CD4-positive, alpha-beta T cell treated with Interleukin-10 for 1 hour (primary cell): ENCODE measurements around the gene SMTNL2.
"Not testable (repeated sequence)": the region's sequence is repeated elsewhere in the genome, so short reads cannot be mapped to it uniquely, and the experiment has no call there.

ENCODE experiments used
- DNase-seq: peaks from one replicate; pipeline ENCODE4 v3.0.0-alpha.2; 2020

Gene SMTNL2

DNA sequence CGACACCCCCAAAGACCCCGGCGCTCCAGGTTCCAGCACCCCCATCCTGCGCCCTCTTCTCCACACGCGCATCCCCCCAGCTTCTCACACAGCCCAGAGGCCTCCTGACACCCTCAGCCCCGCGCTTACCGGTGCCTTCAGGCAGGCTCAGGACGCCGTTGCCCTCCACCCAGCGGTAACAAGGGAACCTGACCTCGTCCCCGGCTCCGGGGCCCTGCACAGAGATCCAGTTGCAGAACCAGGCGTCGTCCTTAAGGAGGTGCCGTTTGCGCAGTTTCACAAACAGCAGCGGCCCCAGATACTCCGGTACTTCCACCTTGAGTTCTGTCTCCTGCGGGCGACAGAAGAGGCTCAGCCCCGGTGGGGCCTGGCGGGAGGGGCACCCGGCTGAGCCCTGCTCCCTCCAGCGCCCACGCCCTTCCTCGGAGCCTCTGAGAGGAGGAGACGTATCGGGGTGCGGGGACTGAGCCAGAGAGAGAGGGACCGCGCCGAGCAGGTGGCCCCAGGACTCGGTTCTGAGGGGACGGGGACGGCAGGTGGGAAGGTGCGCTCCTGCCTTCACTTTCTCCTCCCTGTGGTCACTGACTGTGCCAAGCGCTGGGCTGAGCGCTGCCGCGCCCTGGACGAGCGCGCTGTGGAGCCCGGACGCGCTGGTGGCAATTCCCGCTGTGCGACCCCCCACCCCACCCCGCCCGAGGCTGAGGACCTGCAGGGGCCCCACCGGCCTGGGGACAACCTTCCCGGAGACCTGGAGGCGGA, 55.2 kb downstream of the SMTNL2 start:
- peak; percentile 37 for DNase-seq

GRCh38 chr17:4640569-4641188, 56.4 kb downstream of the SMTNL2 start:
- peak; percentile 14 for DNase-seq

DNA sequence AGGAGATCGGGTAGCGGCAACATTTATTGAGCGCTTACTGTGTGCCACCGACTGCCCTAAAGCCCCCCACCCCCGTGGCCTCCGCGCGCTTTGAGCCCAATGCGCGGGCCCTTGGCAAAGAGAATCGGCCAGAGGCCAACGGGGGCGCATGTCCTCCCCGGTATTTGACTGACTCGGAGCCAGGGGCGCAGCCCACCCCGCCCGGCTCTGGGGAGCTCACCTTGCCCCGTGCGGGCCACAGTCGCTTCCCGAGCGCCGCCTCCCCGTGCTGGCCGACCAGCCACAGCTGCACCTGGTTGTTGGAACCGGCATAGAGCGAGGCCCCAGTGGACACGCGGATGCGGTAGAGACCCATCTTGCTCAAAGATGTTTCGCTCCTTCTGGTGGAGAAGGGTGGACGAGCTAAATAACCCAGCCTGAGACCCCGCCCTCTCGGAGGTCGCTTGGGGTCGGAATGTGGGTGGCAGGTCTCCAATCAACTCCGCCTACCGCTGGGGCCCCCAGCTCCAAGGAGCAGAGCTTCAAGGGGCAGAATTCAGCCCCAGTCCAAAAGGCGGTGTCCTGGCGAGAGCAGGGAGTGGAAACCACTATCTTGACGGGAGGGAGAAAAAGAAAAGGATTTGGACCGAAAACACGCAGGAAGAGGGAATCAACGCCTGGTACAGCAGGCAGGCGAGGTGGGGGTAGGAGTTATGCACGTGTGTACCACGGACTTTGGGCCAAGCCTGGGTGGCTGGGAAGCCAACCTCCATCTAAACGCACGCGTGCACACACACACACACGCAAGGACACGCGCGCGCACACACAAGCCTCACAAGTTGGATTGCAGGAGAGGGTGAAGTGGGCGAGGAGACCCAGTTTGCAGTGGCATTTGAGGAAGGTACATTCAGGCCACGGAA, 57.2 kb downstream of the SMTNL2 start, which contains the start of gene ALOX15:
Gene ALOX15, minus strand, starts transcription at position 382 of the 899 bp plus-strand sequence. Its CDS starts 27 bp downstream, at position 355.
- no peak for DNase-seq

DNA sequence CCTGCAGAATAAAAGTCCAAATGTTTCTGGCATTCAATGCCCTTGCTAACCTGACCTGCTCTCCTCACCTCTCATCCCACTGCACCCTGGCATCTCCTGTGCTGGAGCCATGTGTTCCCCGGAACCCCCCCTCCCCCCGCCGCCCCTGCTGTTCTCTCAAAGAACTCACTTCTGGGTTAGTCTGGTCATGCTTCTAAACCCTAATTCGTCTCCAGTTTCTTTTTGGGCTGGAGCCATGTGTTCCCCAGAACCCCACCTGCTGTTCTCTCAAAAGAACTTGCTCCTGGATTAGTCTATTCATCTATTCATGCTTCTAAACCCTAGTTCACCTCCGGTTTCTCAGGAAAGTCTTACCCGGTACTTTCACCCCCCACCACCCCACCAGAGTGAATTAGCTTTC, 58.0 kb downstream of the SMTNL2 start:
- DNase-seq: no peak

- DNase-seq: no peak
Measured at GRCh38 chr17:4643676-4644075, 59.3 kb downstream of the SMTNL2 start.

- DNase-seq: no peak
Measured at GRCh38 chr17:4645642-4646041, 61.3 kb downstream of the SMTNL2 start.

DNA sequence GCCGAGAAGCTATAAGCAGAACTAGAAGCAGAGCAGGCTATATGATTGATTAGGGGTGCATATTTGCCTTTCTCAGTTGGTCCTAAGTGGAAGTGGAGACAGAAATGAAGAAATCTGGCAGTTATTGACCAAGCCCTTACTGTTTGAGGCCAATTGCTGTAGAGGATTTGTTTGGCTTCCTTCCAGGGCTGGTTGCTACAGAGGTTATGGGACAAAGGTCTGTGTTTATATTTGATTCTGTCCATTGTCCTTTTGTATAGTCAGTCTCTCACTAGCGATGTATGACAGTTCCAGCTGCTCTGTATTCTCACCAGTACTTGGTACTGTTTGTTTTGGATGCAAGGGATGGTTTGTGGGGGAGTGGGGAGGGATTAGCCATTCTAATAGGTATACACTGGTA, 64.4 kb downstream of the SMTNL2 start:
- DNase-seq: no peak

- DNase-seq: no peak
Measured at GRCh38 chr17:4652997-4653396, 68.7 kb downstream of the SMTNL2 start.

DNA sequence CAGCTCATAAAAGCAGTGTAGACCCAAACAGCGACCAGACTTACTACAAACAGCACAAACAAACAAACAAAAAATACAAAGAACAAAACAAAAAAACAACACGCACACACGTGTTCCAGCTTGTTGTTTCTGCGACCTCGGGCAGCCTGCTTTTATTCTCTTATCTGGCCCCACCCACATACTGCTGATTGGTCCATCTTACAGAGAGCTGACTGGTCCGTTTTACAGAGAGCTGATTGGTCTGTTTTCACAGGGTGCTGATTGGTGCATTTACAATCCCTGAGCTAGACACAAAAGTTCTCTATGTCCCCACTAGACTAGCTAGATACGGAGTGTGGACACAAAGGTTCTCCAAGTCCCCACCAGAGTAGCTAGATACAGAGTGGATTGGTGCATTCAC, 71.6 kb downstream of the SMTNL2 start:
- not testable (repeated sequence) for DNase-seq

GRCh38 chr17:4657678-4658077, 73.3 kb downstream of the SMTNL2 start:
- DNase-seq: no peak
